Mucosa of stomach (tissue), 1 donor: ENCODE measurements around the gene SASS6.
"Not testable (repeated sequence)": the region's sequence is repeated elsewhere in the genome, so short reads cannot be mapped to it uniquely, and the experiment has no call there.

ENCODE experiments used
- H3K27me3 ChIP-seq: one replicate; pipeline ENCODE4 v1.7.0; 2013; ENCODE audit warnings: mild to moderate bottlenecking, low read length; ENCODE audit not compliant: control insufficient read depth, insufficient read depth
- H3K36me3 ChIP-seq: one replicate; pipeline ENCODE4 v1.7.0; 2013; ENCODE audit warnings: low read length; ENCODE audit not compliant: control insufficient read depth, insufficient read depth
- H3K4me1 ChIP-seq: one replicate; pipeline ENCODE4 v1.7.0; 2013; ENCODE audit warnings: mild to moderate bottlenecking, low read length; ENCODE audit not compliant: control insufficient read depth, insufficient read depth
- H3K4me3 ChIP-seq: one replicate; pipeline ENCODE4 v1.7.0; 2013; ENCODE audit warnings: low read length
- H3K9ac ChIP-seq: one replicate; pipeline ENCODE4 v1.7.0; 2013; ENCODE audit warnings: mild to moderate bottlenecking, low read length, moderate library complexity
- H3K9me3 ChIP-seq: one replicate; pipeline ENCODE4 v1.7.0; 2013; ENCODE audit warnings: mild to moderate bottlenecking, low read length, moderate library complexity; ENCODE audit not compliant: control insufficient read depth
- donor health status: Pancreatic carcinoma.

The SASS6 gene

GRCh38 chr1:100065183-100065968, 67.4 kb downstream of the SASS6 start:
- Histone ChIP-seq H3K9ac (no peak overlapping the region), H3K9me3 (no peaks in the 10 kb centered on the region), H3K27me3 (no peaks in the 10 kb centered on the region), H3K36me3 (no peaks in the 10 kb centered on the region), H3K4me1 (no peaks in the 10 kb centered on the region), H3K4me3 (no peak overlapping the region)

- Histone ChIP-seq H3K4me1 (no peaks in the 10 kb centered on the region), H3K27me3 (no peaks in the 10 kb centered on the region), H3K36me3 (no peaks in the 10 kb centered on the region), H3K9ac (no peak overlapping the region), H3K4me3 (no peak overlapping the region), H3K9me3 (no peaks in the 10 kb centered on the region)
These were observed 71.0 kb downstream of the SASS6 start for GRCh38 chr1:100061681-100062080.

GRCh38 chr1:100053727-100054126, 79.0 kb downstream of the SASS6 start:
- Histone ChIP-seq H3K36me3 (no peaks in the 10 kb centered on the region), H3K27me3 (no peaks in the 10 kb centered on the region), H3K4me1 (peaks cover 4% of the 10 kb centered on the region), H3K4me3 (no peak overlapping the region), H3K9ac (no peak overlapping the region), H3K9me3 (no peaks in the 10 kb centered on the region)

- Histone ChIP-seq H3K9ac (no peak overlapping the region), H3K36me3 (no peaks in the 10 kb centered on the region), H3K27me3 (no peaks in the 10 kb centered on the region), H3K4me3 (no peak overlapping the region), H3K9me3 (no peaks in the 10 kb centered on the region), H3K4me1 (peaks cover 4% of the 10 kb centered on the region)
These were observed 79.6 kb downstream of the SASS6 start for GRCh38 chr1:100053119-100053518.

- H3K9me3 ChIP-seq: no peaks in the 10 kb centered on the region
- H3K4me3 ChIP-seq: no peak overlapping the region
- no peaks in the 10 kb centered on the region for H3K27me3 ChIP-seq
- peaks cover 4% of the 10 kb centered on the region for H3K4me1 ChIP-seq
- H3K9ac ChIP-seq: no peak overlapping the region
- H3K36me3 ChIP-seq: no peaks in the 10 kb centered on the region
These were observed 80.8 kb downstream of the SASS6 start for GRCh38 chr1:100051893-100052292.

- H3K36me3 ChIP-seq: no peaks in the 10 kb centered on the region
- H3K4me1 ChIP-seq: peaks cover 4% of the 10 kb centered on the region
- H3K9me3 ChIP-seq: no peaks in the 10 kb centered on the region
- H3K9ac ChIP-seq: no peak overlapping the region
- H3K4me3 ChIP-seq: no peak overlapping the region
- no peaks in the 10 kb centered on the region for H3K27me3 ChIP-seq
These were observed 81.3 kb downstream of the SASS6 start for GRCh38 chr1:100051401-100051800.

- peaks cover 4% of the 10 kb centered on the region for H3K4me1 ChIP-seq
- H3K27me3 ChIP-seq: no peaks in the 10 kb centered on the region
- no peak overlapping the region for H3K4me3 ChIP-seq
- no peak overlapping the region for H3K9ac ChIP-seq
- no peaks in the 10 kb centered on the region for H3K36me3 ChIP-seq
- no peaks in the 10 kb centered on the region for H3K9me3 ChIP-seq
These were observed 82.6 kb downstream of the SASS6 start for GRCh38 chr1:100050139-100050538.

GRCh38 chr1:100047235-100047708, 85.5 kb downstream of the SASS6 start:
- not testable (repeated sequence) for H3K4me3 ChIP-seq, H3K9ac ChIP-seq

GRCh38 chr1:100045206-100045605, 87.5 kb downstream of the SASS6 start:
- no peak overlapping the region for H3K9ac ChIP-seq
- H3K9me3 ChIP-seq: no peaks in the 10 kb centered on the region
- peaks cover 14% of the 10 kb centered on the region for H3K4me1 ChIP-seq
- no peaks in the 10 kb centered on the region for H3K27me3 ChIP-seq
- H3K4me3 ChIP-seq: no peak overlapping the region
- H3K36me3 ChIP-seq: no peaks in the 10 kb centered on the region

More at GRCh38 chr1:100047235-100047708, 85.5 kb downstream of the SASS6 start:
- not testable (repeated sequence) for H3K27me3 ChIP-seq, H3K9me3 ChIP-seq, H3K36me3 ChIP-seq, H3K4me1 ChIP-seq

- Histone ChIP-seq H3K36me3 (no peaks in the 10 kb centered on the region), H3K27me3 (no peaks in the 10 kb centered on the region), H3K9ac (peak overlapping the region; percentile 90), H3K4me1 (peaks cover 17% of the 10 kb centered on the region), H3K4me3 (no peak overlapping the region), H3K9me3 (no peaks in the 10 kb centered on the region)
These were observed 93.1 kb downstream of the SASS6 start for GRCh38 chr1:100039591-100039990.

GRCh38 chr1:100038660-100039287, 94.0 kb downstream of the SASS6 start:
- Histone ChIP-seq H3K36me3 (no peaks in the 10 kb centered on the region), H3K9me3 (no peaks in the 10 kb centered on the region), H3K27me3 (no peaks in the 10 kb centered on the region), H3K4me3 (peak overlapping the region; percentile 71), H3K9ac (peak overlapping the region; percentile 90), H3K4me1 (peaks cover 17% of the 10 kb centered on the region)

GRCh38 chr1:100037927-100038659, 94.6 kb downstream of the SASS6 start:
- peak overlapping the region; percentile 71 for H3K4me3 ChIP-seq
- H3K27me3 ChIP-seq: no peaks in the 10 kb centered on the region
- H3K36me3 ChIP-seq: no peaks in the 10 kb centered on the region
- H3K9me3 ChIP-seq: no peaks in the 10 kb centered on the region
- peaks cover 17% of the 10 kb centered on the region for H3K4me1 ChIP-seq
- H3K9ac ChIP-seq: peak overlapping the region; percentile 90
